Activated naive CD4-positive, alpha-beta T cell treated with anti-CD3 and anti-CD28 coated beads, Interleukin-2, amount 50 U/mL, for 72 hours (primary cell): ENCODE measurements around the gene CDK8. TPM values are rescaled to one million over a fixed set of nuclear protein-coding genes. Genes with fewer than 3 reads are reported as not detected.
"Not testable (repeated sequence)": the region's sequence is repeated elsewhere in the genome, so short reads cannot be mapped to it uniquely, and the experiment has no call there.

ENCODE experiments used
- ATAC-seq, 2 donors: fragments of 150-1000 bp; cut with Tn5 transposase; 2 replicates each; pipeline ENCODE4 v1.10.0; 2021; ENCODE audit warnings: mild to moderate bottlenecking in 2 of 2, moderate library complexity in 2 of 2
- DNase-seq, 2 donors: peaks; one replicate each; pipeline ENCODE4 v3.0.0; 2021 to 2022; ENCODE audit warnings: low spot score in 2 of 2
- H3K27ac Mint-ChIP-seq, 2 donors: one replicate each; pipeline ENCODE4 v1.8.0; 2022; ENCODE audit warnings: mild to moderate bottlenecking in 2 of 2, mixed read lengths in 2 of 2
- H3K36me3 Mint-ChIP-seq, 2 donors: one replicate each; pipeline ENCODE4 v1.8.0; 2022; ENCODE audit warnings: mixed read lengths in 2 of 2
- H3K9me3 Mint-ChIP-seq, 2 donors: one replicate each; pipeline ENCODE4 v1.8.0; 2022; ENCODE audit warnings: mixed read lengths in 2 of 2
- total RNA-seq, 2 donors: library from RNA; stranded (reverse); gene quantifications; one replicate each; pipeline ENCODE4 v1.2.3, GENCODE V29; 2022

Gene CDK8
- total RNA-seq, 2 donors from 2014 or later, result 16.5 to 16.9 TPM

GRCh38 chr13:26288838-26289237, 34.9 kb downstream of the CDK8 start:
- H3K36me3 Mint-ChIP-seq, H3K27ac Mint-ChIP-seq, ATAC-seq, DNase-seq: not testable (repeated sequence)
- peaks cover 16 to 20% of the 10 kb centered on the region in 2 donors for H3K9me3 Mint-ChIP-seq

GRCh38 chr13:26295812-26296211, 41.9 kb downstream of the CDK8 start:
- DNase-seq, result no peak
- peaks cover 0 to 14% of the 10 kb centered on the region in 2 donors for H3K9me3 Mint-ChIP-seq
- H3K27ac Mint-ChIP-seq, result no peak overlapping the region
- no peak for ATAC-seq
- H3K36me3 Mint-ChIP-seq, result peaks cover 0 to 7% of the 10 kb centered on the region in 2 donors

GRCh38 chr13:26299168-26299750, 45.3 kb downstream of the CDK8 start:
- peaks cover 0 to 5% of the 10 kb centered on the region in 2 donors for H3K36me3 Mint-ChIP-seq
- H3K9me3 Mint-ChIP-seq, result peaks cover 0 to 13% of the 10 kb centered on the region in 2 donors
- no peak overlapping the region for H3K27ac Mint-ChIP-seq
- DNase-seq, result no peak
- ATAC-seq, result no peak

GRCh38 chr13:26300140-26300539, 46.2 kb downstream of the CDK8 start:
- no peak overlapping the region for H3K27ac Mint-ChIP-seq
- ATAC-seq, result no peak
- peaks cover 0 to 5% of the 10 kb centered on the region in 2 donors for H3K36me3 Mint-ChIP-seq
- no peak for DNase-seq
- peaks cover 0 to 8% of the 10 kb centered on the region in 2 donors for H3K9me3 Mint-ChIP-seq

GRCh38 chr13:26305676-26306075, 51.7 kb downstream of the CDK8 start:
- H3K9me3 Mint-ChIP-seq, result peaks cover 0 to 7% of the 10 kb centered on the region in 2 donors
- no peak overlapping the region for H3K27ac Mint-ChIP-seq
- DNase-seq (no peak), ATAC-seq (no peak)
- peaks cover 0 to 11% of the 10 kb centered on the region in 2 donors for H3K36me3 Mint-ChIP-seq

GRCh38 chr13:26307701-26308100, 53.8 kb downstream of the CDK8 start:
- no peak for ATAC-seq
- peaks cover 0 to 24% of the 10 kb centered on the region in 2 donors for H3K36me3 Mint-ChIP-seq
- H3K27ac Mint-ChIP-seq, result no peak overlapping the region
- H3K9me3 Mint-ChIP-seq, result peaks cover 3 to 4% of the 10 kb centered on the region in 2 donors
- DNase-seq, result no peak

- Mint-ChIP-seq H3K27ac (no peak overlapping the region), H3K36me3 (peaks cover 0 to 30% of the 10 kb centered on the region in 2 donors)
These were observed 54.3 kb downstream of the CDK8 start for GRCh38 chr13:26308250-26308649.

GRCh38 chr13:26308836-26309235, 54.9 kb downstream of the CDK8 start:
- Mint-ChIP-seq H3K9me3 (peaks cover 3 to 9% of the 10 kb centered on the region in 2 donors), H3K27ac (no peak overlapping the region), H3K36me3 (peaks cover 0 to 36% of the 10 kb centered on the region in 2 donors)
- DNase-seq, result no peak
- ATAC-seq, result no peak

More at GRCh38 chr13:26308250-26308649, 54.3 kb downstream of the CDK8 start:
- H3K9me3 Mint-ChIP-seq, result peaks cover 3 to 4% of the 10 kb centered on the region in 2 donors
- no peak for DNase-seq
- no peak for ATAC-seq

GRCh38 chr13:26310003-26310402, 56.1 kb downstream of the CDK8 start:
- H3K36me3 Mint-ChIP-seq, result peaks cover 0 to 31% of the 10 kb centered on the region in 2 donors
- no peak overlapping the region for H3K27ac Mint-ChIP-seq
- peaks cover 3 to 9% of the 10 kb centered on the region in 2 donors for H3K9me3 Mint-ChIP-seq
- DNase-seq (no peak), ATAC-seq (no peak)

GRCh38 chr13:26310470-26310869, 56.5 kb downstream of the CDK8 start:
- ATAC-seq (no peak), DNase-seq (no peak)
- Mint-ChIP-seq H3K9me3 (peaks cover 3 to 9% of the 10 kb centered on the region in 2 donors), H3K27ac (no peak overlapping the region), H3K36me3 (peaks cover 0 to 31% of the 10 kb centered on the region in 2 donors)

- DNase-seq, H3K27ac Mint-ChIP-seq, ATAC-seq: not testable (repeated sequence)
- Mint-ChIP-seq H3K36me3 (peaks cover 13 to 43% of the 10 kb centered on the region in 2 donors), H3K9me3 (peaks cover 3 to 19% of the 10 kb centered on the region in 2 donors)
These were observed 58.1 kb downstream of the CDK8 start for GRCh38 chr13:26312019-26312418.

GRCh38 chr13:26316095-26316494, 62.2 kb downstream of the CDK8 start:
- not testable (repeated sequence) for ATAC-seq, DNase-seq
- Mint-ChIP-seq H3K27ac (peak overlapping the region in 1 of 2 donors; percentile 72), H3K9me3 (peaks cover 3 to 14% of the 10 kb centered on the region in 2 donors), H3K36me3 (peaks cover 13 to 40% of the 10 kb centered on the region in 2 donors)

- Mint-ChIP-seq H3K9me3 (peaks cover 0 to 10% of the 10 kb centered on the region in 2 donors), H3K36me3 (peaks cover 11% of the 10 kb centered on the region in 2 donors), H3K27ac (no peak overlapping the region)
- ATAC-seq, result no peak
- no peak for DNase-seq
These were observed 66.8 kb downstream of the CDK8 start for GRCh38 chr13:26320766-26321165.

- H3K27ac Mint-ChIP-seq, result no peak overlapping the region
- H3K9me3 Mint-ChIP-seq, result peaks cover 0 to 2% of the 10 kb centered on the region in 2 donors
- DNase-seq, result no peak
- no peak for ATAC-seq
- no peaks in the 10 kb centered on the region for H3K36me3 Mint-ChIP-seq
These were observed 69.2 kb downstream of the CDK8 start for GRCh38 chr13:26323127-26323526.

- DNase-seq (no peak), ATAC-seq (no peak)
- H3K36me3 Mint-ChIP-seq, result no peaks in the 10 kb centered on the region
- H3K9me3 Mint-ChIP-seq, result peaks cover 1 to 3% of the 10 kb centered on the region in 2 donors
- no peak overlapping the region for H3K27ac Mint-ChIP-seq
These were observed 69.8 kb downstream of the CDK8 start for GRCh38 chr13:26323764-26324163.

- no peak for ATAC-seq
- no peaks in the 10 kb centered on the region for H3K36me3 Mint-ChIP-seq
- no peak for DNase-seq
- H3K9me3 Mint-ChIP-seq, result peaks cover 3% of the 10 kb centered on the region in 2 donors
- H3K27ac Mint-ChIP-seq, result no peak overlapping the region
These were observed 70.4 kb downstream of the CDK8 start for GRCh38 chr13:26324294-26324693.

- no peak for ATAC-seq
- Mint-ChIP-seq H3K36me3 (no peaks in the 10 kb centered on the region), H3K9me3 (peaks cover 3% of the 10 kb centered on the region in 2 donors), H3K27ac (no peak overlapping the region)
- DNase-seq, result no peak
These were observed 70.9 kb downstream of the CDK8 start for GRCh38 chr13:26324867-26325266.

- H3K36me3 Mint-ChIP-seq, result peaks cover 5 to 6% of the 10 kb centered on the region in 2 donors
- ATAC-seq (peak in 1 of 2 donors; percentile 76), DNase-seq (no peak)
- no peak overlapping the region for H3K27ac Mint-ChIP-seq
- peaks cover 3% of the 10 kb centered on the region in 2 donors for H3K9me3 Mint-ChIP-seq
These were observed 71.9 kb downstream of the CDK8 start for GRCh38 chr13:26325876-26326275.
